A549 (cell line): ENCODE measurements around the gene MMP15. TPM values are rescaled to one million over a fixed set of nuclear protein-coding genes. Genes with fewer than 3 reads are reported as not detected.

Experiments used
- ATAC-seq, 2 experiments: fragments of 200-7000 bp in 1 of 2; fragments of >200 bp in 1 of 2; cut with Nextera tagmentation in 1 of 2; cut with Tn5 transposase in 1 of 2; 3 replicates each; pipeline versions ENCODE4 v1.8.0 to v1.9.1; 2018 to 2020; ENCODE audit warnings: mild to moderate bottlenecking in 1 of 2, moderate library complexity in 1 of 2
- CTCF ChIA-PET: fragments of 300-600 bp; sonication (Branson Sonifier 250); formaldehyde crosslinking; extraction: SDS; loops from one replicate; lab custom pipeline; 2021; ENCODE audit warnings: antibody characterized with exemption, inconsistent platforms; lab: Yijun Ruan, JAX
- POLR2A ChIA-PET: fragments of 350-600 bp; formaldehyde crosslinking; extraction: SDS; loops from one replicate; lab custom pipeline; 2021; ENCODE audit warnings: antibody characterized with exemption, inconsistent platforms; lab: Yijun Ruan, JAX
- DNase-seq, 2 experiments: peaks; one replicate each; pipeline versions ENCODE4 v3.0.0 to v3.0.0-alpha.2; 2011 to 2016; ENCODE audit warnings: low read depth in 1 of 2, low spot score in 1 of 2
- FAIRE-seq: peaks from 2 replicates; lab custom pipeline; 2011; peaks lifted over from hg19 to GRCh38; lab: Jason Lieb, UNC
- H3K27ac ChIP-seq, 2 experiments: fragments of >200 bp; sonication (Bioruptor Twin); formaldehyde crosslinking; 3 replicates each; pipeline ENCODE4 v1.5.1; 2016 to 2017
- H3K4me1 ChIP-seq: fragments of >200 bp; sonication (Bioruptor Twin); formaldehyde crosslinking; 3 replicates; pipeline ENCODE4 v1.6.1; 2016
- H3K4me2 ChIP-seq: fragments of >200 bp; sonication (Bioruptor Twin); formaldehyde crosslinking; 3 replicates; pipeline ENCODE4 v1.6.1; 2016
- H3K4me3 ChIP-seq: fragments of >200 bp; sonication (Bioruptor Twin); formaldehyde crosslinking; 3 replicates; pipeline ENCODE4 v1.5.1; 2016
- H3K9me3 ChIP-seq: fragments of >200 bp; sonication (Bioruptor Twin); formaldehyde crosslinking; 3 replicates; pipeline ENCODE4 v1.6.1; 2016
- CBX8 ChIP-seq: fragments of 200-600 bp; sonication (generic); IDR thresholded peaks from 2 replicates; pipeline ENCODE4 v1.6.1; 2016
- CEBPB ChIP-seq, 2 experiments: fragments of >200 bp in 1 of 2; sonication (Bioruptor Twin) in 1 of 2; formaldehyde crosslinking in 1 of 2; IDR thresholded peaks; 2 replicates each; pipeline ENCODE4 v1.6.1; 2012 to 2016
- EHMT2 ChIP-seq: fragments of 200-600 bp; sonication (generic); IDR thresholded peaks from 2 replicates; pipeline ENCODE4 v1.6.1; 2016; ENCODE audit warnings: antibody characterized with exemption, low read depth, mild to moderate bottlenecking, moderate library complexity
- EP300 ChIP-seq, 2 experiments: fragments of >200 bp; sonication (Bioruptor Twin); formaldehyde crosslinking; IDR thresholded peaks; 2 replicates in 1 of 2; 3 replicates in 1 of 2; pipeline ENCODE4 v1.6.1; 2016 to 2017
- FOXS1 ChIP-seq: fragments of 250-450 bp; sonication (Bioruptor Pico); IDR thresholded peaks from 2 replicates; pipeline ENCODE4 v1.5.0; 2020; ENCODE audit warnings: mild to moderate bottlenecking, moderate library complexity
- HDAC2 ChIP-seq: fragments of 200-600 bp; sonication (generic); IDR thresholded peaks from 2 replicates; pipeline ENCODE4 v1.6.1; 2016
- HEYL ChIP-seq: fragments of 250-450 bp; sonication (Bioruptor Pico); IDR thresholded peaks from 2 replicates; pipeline ENCODE4 v1.8.0; 2021; ENCODE audit warnings: mild to moderate bottlenecking, moderate library complexity
- HOXB5 ChIP-seq: fragments of 250-450 bp; sonication (Bioruptor Pico); IDR thresholded peaks from 2 replicates; pipeline ENCODE4 v1.5.0; 2020; ENCODE audit warnings: mild to moderate bottlenecking, moderate library complexity
- JUN ChIP-seq, 2 experiments: fragments of >200 bp; sonication (Bioruptor Twin); formaldehyde crosslinking; IDR thresholded peaks; 2 replicates in 1 of 2; 3 replicates in 1 of 2; pipeline ENCODE4 v1.6.1; 2016 to 2017
- MAX ChIP-seq: IDR thresholded peaks from 2 replicates; pipeline ENCODE4 v1.6.1; 2012
- MAZ ChIP-seq: fragments of 150-350 bp; IDR thresholded peaks from 2 replicates; pipeline ENCODE4 v1.6.1; 2014; ENCODE audit warnings: antibody characterized with exemption, low read depth, low read length, borderline replicate concordance
- NFE2L2 ChIP-seq: fragments of 150-350 bp; conservative IDR thresholded peaks from 2 replicates; pipeline ENCODE4 v1.6.1; 2014; ENCODE audit warnings: low read length
- NR3C1 ChIP-seq: fragments of >200 bp; sonication (Bioruptor Twin); formaldehyde crosslinking; IDR thresholded peaks from 3 replicates; pipeline ENCODE4 v1.6.1; 2017
- PHF8 ChIP-seq: fragments of 200-600 bp; sonication (generic); IDR thresholded peaks from 2 replicates; pipeline ENCODE4 v1.6.1; 2016; ENCODE audit warnings: low read depth, mild to moderate bottlenecking, antibody characterized with exemption, moderate library complexity, borderline replicate concordance
- POLR2A ChIP-seq: IDR thresholded peaks from 2 replicates; pipeline ENCODE4 v1.6.1; 2012; ENCODE audit warnings: mild to moderate bottlenecking, low read length
- POLR2AphosphoS2 ChIP-seq: conservative IDR thresholded peaks from 2 replicates; pipeline ENCODE4 v1.6.1; 2012; ENCODE audit warnings: low read length, improper control_type of control experiment, inconsistent platforms
- RAD21 ChIP-seq, 2 experiments: fragments of >200 bp in 1 of 2; sonication (Bioruptor Twin) in 1 of 2; formaldehyde crosslinking in 1 of 2; IDR thresholded peaks in 1 of 2; conservative IDR thresholded peaks in 1 of 2; 2 replicates in 1 of 2; 3 replicates in 1 of 2; pipeline ENCODE4 v1.6.1; 2012 to 2018; ENCODE audit warnings: inconsistent platforms in 1 of 2
- RARB ChIP-seq: fragments of 250-450 bp; sonication (Bioruptor Pico); IDR thresholded peaks from 2 replicates; pipeline ENCODE4 v1.8.0; 2021; ENCODE audit warnings: mild to moderate bottlenecking, moderate library complexity
- REST ChIP-seq: fragments of 200-600 bp; sonication (generic); IDR thresholded peaks from 2 replicates; pipeline ENCODE4 v1.6.1; 2016; ENCODE audit warnings: antibody characterized with exemption, mild to moderate bottlenecking, moderate library complexity
- SREBF2 ChIP-seq: fragments of 450-650 bp; IDR thresholded peaks from 2 replicates; pipeline ENCODE4 v1.6.1; 2014; ENCODE audit warnings: mild to moderate bottlenecking, moderate library complexity
- TP53 ChIP-seq: fragments of 250-450 bp; sonication (Bioruptor Pico); IDR thresholded peaks from 2 replicates; pipeline ENCODE4 v1.5.0; 2021; ENCODE audit warnings: mild to moderate bottlenecking, moderate library complexity
- ZNF302 ChIP-seq: fragments of 250-450 bp; sonication (Bioruptor Pico); IDR thresholded peaks from 2 replicates; pipeline ENCODE4 v1.9.0; 2021; ENCODE audit warnings: inconsistent platforms, mild to moderate bottlenecking, moderate library complexity
- ZSCAN20 ChIP-seq: fragments of 250-450 bp; sonication (Bioruptor Pico); IDR thresholded peaks from 2 replicates; pipeline ENCODE4 v1.8.0; 2022; ENCODE audit warnings: mild to moderate bottlenecking, moderate library complexity
- WGBS: methylation state at CpG from one replicate; pipeline ENCODE4 v1.1.6; 2017; ENCODE audit errors: missing lambda C conversion rate; 5-methylcytosine and 5-hydroxymethylcytosine counted together
- polyA plus RNA-seq, 4 experiments: library from polyadenylated mRNA; depleted of rRNA in 3 of 4; stranded (reverse); fragments of >200 nt; fragmentation: RNase III in 1 of 4; extraction: RNeasy Plus Mini Kit Qiagen cat#74134 plus additional on column Dnase treatment in 1 of 4; gene quantifications; 2 replicates in 3 of 4; 3 replicates in 1 of 4; pipeline ENCODE4 v1.2.3, GENCODE V29; 2011 to 2017

The MMP15 gene
- polyA plus RNA-seq, 2 of the 4 experiments (the other 2 are of a cell fraction) = 4.3 to 11.2 TPM

DNA sequence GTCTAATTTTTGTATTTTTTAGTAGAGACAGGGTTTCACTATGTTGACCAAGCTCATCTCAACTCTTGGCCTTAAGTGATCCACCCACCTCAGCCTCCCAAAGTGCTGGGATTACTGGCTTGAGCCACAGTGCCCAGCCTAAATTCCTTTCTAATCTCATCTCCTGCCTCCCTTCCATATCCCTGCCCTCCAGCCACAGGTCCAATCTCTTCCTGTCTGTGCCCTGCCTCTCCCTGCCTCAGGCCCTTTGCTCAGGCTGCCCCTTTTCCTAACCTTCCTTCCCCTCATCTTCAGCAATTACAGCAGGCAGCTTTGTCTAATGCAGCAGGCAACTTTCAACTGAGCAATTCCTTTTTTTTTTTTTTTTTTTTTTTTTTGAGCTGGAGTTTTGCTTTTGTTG, 56.8 kb downstream of the MMP15 start:
- TF ChIP-seq ZSCAN20 (CRISPR knock-in tag) (no peak), POLR2A (no peak), POLR2AphosphoS2 (no peak), RAD21 (conservative IDR thresholded peaks at IDR 0.05 in 1 of 2, IDR thresholded peaks at IDR 0.05 in 1 of 2) (no peak), FOXS1 (no peak), RARB (no peak), MAX (no peak), JUN (IDR thresholded peaks at IDR 0.05) (no peak), EP300 (IDR thresholded peaks at IDR 0.05) (no peak), HDAC2 (no peak), PHF8 (no peak), HOXB5 (no peak), CEBPB (IDR thresholded peaks at IDR 0.05) (no peak), EHMT2 (no peak)
- H3K4me1 ChIP-seq = no peaks in the 10 kb centered on the region
- ATAC-seq = no peak
- H3K4me2 ChIP-seq = no peak overlapping the region
- no peaks in the 10 kb centered on the region for H3K9me3 ChIP-seq
- FAIRE-seq = no peak
- no peak overlapping the region for H3K27ac ChIP-seq
- ChIA-PET CTCF (interaction anchor here (2.3 kb wide), 1 partner anchor 39 kb away, joined by 7 read pairs; no protein-coding TSS in a partner anchor), POLR2A (interaction anchor here (0.6 kb wide), 1 partner anchor 47 kb away, joined by 3 read pairs; no protein-coding TSS in a partner anchor)
- no peak overlapping the region for H3K4me3 ChIP-seq
- DNase-seq = no peak

DNA sequence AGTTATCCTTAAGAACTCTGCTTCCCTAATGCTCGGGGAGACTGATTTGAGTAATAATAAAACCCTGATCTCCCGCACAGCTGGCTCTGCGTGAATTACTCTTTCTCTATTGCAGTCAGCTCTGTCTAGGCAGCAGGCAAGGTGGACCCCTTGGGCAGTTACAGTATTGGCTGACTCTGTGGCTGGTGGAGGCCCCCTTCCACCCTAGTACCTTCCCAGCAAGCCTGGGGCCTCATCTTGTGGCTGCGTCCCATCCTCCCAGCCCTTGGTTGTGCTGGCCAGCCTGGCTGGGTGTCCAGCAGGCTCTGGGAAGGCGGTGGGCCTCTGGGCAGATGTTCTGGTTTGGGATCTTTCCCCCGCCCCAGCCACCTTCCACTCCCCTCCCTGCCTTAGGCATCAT, 59.1 kb downstream of the MMP15 start:
- DNase-seq = no peak
- H3K4me1 ChIP-seq = no peaks in the 10 kb centered on the region
- H3K4me2 ChIP-seq = no peak overlapping the region
- POLR2A ChIA-PET = no interaction called here
- TF ChIP-seq HEYL (CRISPR knock-in tag) (no peak), NR3C1 (no peak), NFE2L2 (no peak), MAZ (no peak), TP53 (CRISPR knock-in tag) (no peak), ZNF302 (no peak), REST (no peak), SREBF2 (no peak)
- TF ChIP-seq, all 56 proteins: peak for 0
- FAIRE-seq (no peak), ATAC-seq (no peak)
- CTCF ChIA-PET = interaction anchor here (0.5 to 1.7 kb wide), 3 partner anchors 12 to 57 kb away, joined by 4 to 5 read pairs (median 4); no protein-coding TSS in a partner anchor
- H3K4me3 ChIP-seq = no peak overlapping the region
- no peak overlapping the region for H3K27ac ChIP-seq
- WGBS = 76% methylated on average over 6 of the region's 6 CpGs
- H3K9me3 ChIP-seq = no peaks in the 10 kb centered on the region

- no peak for TF ChIP-seq EP300 (IDR thresholded peaks at IDR 0.05)
- TF ChIP-seq EHMT2 = no peak
- no peak for TF ChIP-seq CBX8
- TF ChIP-seq HDAC2 = no peak
- no peak for TF ChIP-seq SREBF2
- Histone ChIP-seq H3K4me2 (no peak overlapping the region), H3K27ac (no peak overlapping the region), H3K9me3 (no peaks in the 10 kb centered on the region), H3K4me3 (no peak overlapping the region), H3K4me1 (no peaks in the 10 kb centered on the region)
- no peak for DNase-seq
- no peak for FAIRE-seq
- POLR2A ChIA-PET = no interaction called here
- CTCF ChIA-PET = interaction anchor here (1.5 to 1.7 kb wide), 2 partner anchors 12 to 37 kb away, joined by 4 to 5 read pairs; no protein-coding TSS in a partner anchor
- 73% methylated on average over 11 of the region's 11 CpGs for WGBS
- no peak for ATAC-seq
These were observed 59.6 kb downstream of the MMP15 start for GRCh38 chr16:58085171-58085570.
